ENCODE results near the gene HNRNPUL1. TPM values are rescaled to one million over a fixed set of nuclear protein-coding genes. Genes with fewer than 3 reads are reported as not detected.

HNRNPUL1 gene
- total and polyA plus RNA-seq, 10 of the 15 experiments (the other 5 are each of a cell fraction or from before 2014, with no cell fraction given) = 11.1 to 276 (median 117) TPM

- no peak for TF ChIP-seq TARDBP (IDR thresholded peaks at IDR 0.05; ENCODE audit: borderline replicate concordance)
- no peak for TF ChIP-seq ZSCAN29 (IDR thresholded peaks at IDR 0.05)
- no peak; the same call in 1 of the 2 replicates for TF ChIP-seq SMARCA5 (IDR thresholded peaks at IDR 0.05)
- no peak for TF ChIP-seq MYC (IDR thresholded peaks at IDR 0.05; ENCODE audit: insufficient read depth, insufficient read length, insufficient replicate concordance, low read length, severe bottlenecking)
- no peak for TF ChIP-seq NFIC (IDR thresholded peaks at IDR 0.05; ENCODE audit: low read depth, low read length)
- TF ChIP-seq ZBTB40 (IDR thresholded peaks at IDR 0.05; ENCODE audit: borderline replicate concordance) = no peak
- no peak for TF ChIP-seq CHD4 (IDR thresholded peaks at IDR 0.05)
- TF ChIP-seq GATAD2B (conservative IDR thresholded peaks at IDR 0.05; ENCODE audit: low read depth) = peak; percentile 80; the same call in 1 of the 2 replicates
- TF ChIP-seq YY1 (IDR thresholded peaks at IDR 0.05; ENCODE audit: low read depth, low read length) = no peak
- no peak for TF ChIP-seq ESRRA (IDR thresholded peaks at IDR 0.05; ENCODE audit: low read length)
- no peak for TF ChIP-seq ATF7 (IDR thresholded peaks at IDR 0.05; ENCODE audit: low read depth)
- TF ChIP-seq MEF2A (IDR thresholded peaks at IDR 0.05; ENCODE audit: insufficient read depth, low read depth, low read length) = no peak
- no peak for TF ChIP-seq POLR2AphosphoS2 (IDR thresholded peaks at IDR 0.05; ENCODE audit: low read depth, low read length)
- TF ChIP-seq NKRF (conservative IDR thresholded peaks at IDR 0.05) = peak; percentile 61
- no peak; the same call in 1 of the 2 replicates for TF ChIP-seq CBFB (IDR thresholded peaks at IDR 0.05; ENCODE audit: low read depth)
- TF ChIP-seq BMI1 (IDR thresholded peaks at IDR 0.05; ENCODE audit: borderline replicate concordance) = no peak
- TF ChIP-seq FOXM1 (IDR thresholded peaks at IDR 0.05; ENCODE audit: low read depth, low read length) = no peak
- no peak for TF ChIP-seq REST (IDR thresholded peaks at IDR 0.05; ENCODE audit: low read depth, low read length)
- TF ChIP-seq ASH2L (IDR thresholded peaks at IDR 0.05; ENCODE audit: borderline replicate concordance, low read depth) = no peak
These were observed 616 bp downstream of the HNRNPUL1 start (continued) for GRCh38 chr19:41264581-41265394.
